HEK293T (cell line): ENCODE measurements around the gene SUPT3H.

ENCODE experiments used
- CTCF ChIA-PET: fragments of 350-600 bp; formaldehyde crosslinking; extraction: SDS; loops from one replicate; lab custom pipeline; 2021; ENCODE audit warnings: antibody characterized with exemption, inconsistent platforms; lab: Yijun Ruan, JAX
- POLR2A ChIA-PET: fragments of 350-600 bp; formaldehyde crosslinking; extraction: SDS; loops from one replicate; lab custom pipeline; 2020; ENCODE audit warnings: antibody characterized with exemption, inconsistent platforms; lab: Yijun Ruan, JAX
- DNase-seq: peaks from one replicate; pipeline ENCODE4 v3.0.0; 2012; ENCODE audit warnings: mixed read lengths; ENCODE audit errors: extremely low spot score
- ARNT ChIP-seq: fragments of 450-650 bp; IDR thresholded peaks from 2 replicates; pipeline ENCODE4 v1.6.1; 2017; ENCODE audit warnings: mild to moderate bottlenecking
- BHLHE40 ChIP-seq: fragments of 450-650 bp; IDR thresholded peaks from 2 replicates; pipeline ENCODE4 v1.6.1; 2016; ENCODE audit warnings: mild to moderate bottlenecking, moderate library complexity, borderline replicate concordance
- CTBP1 ChIP-seq: fragments of 450-650 bp; IDR thresholded peaks from 2 replicates; pipeline ENCODE4 v1.6.1; 2016; ENCODE audit warnings: borderline replicate concordance
- ELF4 ChIP-seq: fragments of 450-650 bp; IDR thresholded peaks from 2 replicates; pipeline ENCODE4 v1.6.1; 2017; ENCODE audit warnings: antibody characterized with exemption
- FOXA1 ChIP-seq: fragments of 450-650 bp; IDR thresholded peaks from 2 replicates; pipeline ENCODE4 v1.6.1; 2016; ENCODE audit warnings: mild to moderate bottlenecking
- FOXK2 ChIP-seq: fragments of 450-650 bp; IDR thresholded peaks from 2 replicates; pipeline ENCODE4 v1.6.1; 2016; ENCODE audit warnings: mild to moderate bottlenecking
- FOXM1 ChIP-seq: fragments of 450-650 bp; IDR thresholded peaks from 2 replicates; pipeline ENCODE4 v1.6.1; 2017; ENCODE audit warnings: mild to moderate bottlenecking, borderline replicate concordance
- HDGF ChIP-seq: fragments of 450-650 bp; IDR thresholded peaks from 2 replicates; pipeline ENCODE4 v1.6.1; 2017; ENCODE audit warnings: antibody characterized with exemption, borderline replicate concordance
- L3MBTL2 ChIP-seq: fragments of 450-650 bp; conservative IDR thresholded peaks from 2 replicates; pipeline ENCODE4 v1.6.1; 2016; ENCODE audit warnings: mild to moderate bottlenecking
- LEF1 ChIP-seq: fragments of 450-650 bp; IDR thresholded peaks from 2 replicates; pipeline ENCODE4 v1.6.1; 2017; ENCODE audit warnings: mild to moderate bottlenecking, borderline replicate concordance
- NFRKB ChIP-seq: fragments of 450-650 bp; IDR thresholded peaks from 2 replicates; pipeline ENCODE4 v1.6.1; 2016; ENCODE audit warnings: mild to moderate bottlenecking, moderate library complexity
- SP1 ChIP-seq: fragments of 450-650 bp; IDR thresholded peaks from 2 replicates; pipeline ENCODE4 v1.6.1; 2017
- SUZ12 ChIP-seq: fragments of 450-650 bp; IDR thresholded peaks from 2 replicates; pipeline ENCODE4 v1.6.1; 2016; ENCODE audit warnings: mild to moderate bottlenecking
- TARDBP ChIP-seq: fragments of 450-650 bp; IDR thresholded peaks from 2 replicates; pipeline ENCODE4 v1.6.1; 2016
- ZNF384 ChIP-seq: fragments of 450-650 bp; IDR thresholded peaks from 2 replicates; pipeline ENCODE4 v1.6.1; 2016
- TF ChIP-seq, protein P1 (sequence below): fragments of 450-650 bp; IDR thresholded peaks from 2 replicates; pipeline ENCODE4 v1.6.1; 2016

The SUPT3H gene

DNA sequence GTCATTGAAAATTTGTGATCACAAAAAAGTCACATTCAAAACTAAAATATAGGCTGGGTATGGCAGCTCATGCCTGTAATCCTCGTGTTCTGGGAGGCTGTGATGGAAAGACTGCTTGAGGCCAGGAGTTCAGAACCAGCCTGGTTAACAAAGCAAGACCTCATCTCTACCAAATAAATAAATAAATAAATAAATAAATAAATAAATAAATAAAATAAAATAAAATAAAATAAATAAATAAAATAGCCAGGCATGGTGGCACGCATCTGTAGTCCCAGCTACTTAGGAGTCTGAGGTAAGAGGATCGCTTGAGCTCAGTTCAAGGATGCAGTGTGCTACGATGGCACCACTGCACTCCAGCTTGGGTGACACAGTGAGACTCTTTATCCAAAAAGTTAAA is 392.7 kb downstream of the SUPT3H start:
- POLR2A ChIA-PET, result no interaction called here
- no peak for DNase-seq
- CTCF ChIA-PET, result no interaction called here
- TF ChIP-seq ZNF384 (no peak), BHLHE40 (no peak), TARDBP (no peak), LEF1 (no peak), ARNT (no peak), FOXK2 (no peak), L3MBTL2 (no peak)
- TF ChIP-seq, protein P1, sequence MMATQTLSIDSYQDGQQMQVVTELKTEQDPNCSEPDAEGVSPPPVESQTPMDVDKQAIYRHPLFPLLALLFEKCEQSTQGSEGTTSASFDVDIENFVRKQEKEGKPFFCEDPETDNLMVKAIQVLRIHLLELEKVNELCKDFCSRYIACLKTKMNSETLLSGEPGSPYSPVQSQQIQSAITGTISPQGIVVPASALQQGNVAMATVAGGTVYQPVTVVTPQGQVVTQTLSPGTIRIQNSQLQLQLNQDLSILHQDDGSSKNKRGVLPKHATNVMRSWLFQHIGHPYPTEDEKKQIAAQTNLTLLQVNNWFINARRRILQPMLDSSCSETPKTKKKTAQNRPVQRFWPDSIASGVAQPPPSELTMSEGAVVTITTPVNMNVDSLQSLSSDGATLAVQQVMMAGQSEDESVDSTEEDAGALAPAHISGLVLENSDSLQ, result no peak

DNA sequence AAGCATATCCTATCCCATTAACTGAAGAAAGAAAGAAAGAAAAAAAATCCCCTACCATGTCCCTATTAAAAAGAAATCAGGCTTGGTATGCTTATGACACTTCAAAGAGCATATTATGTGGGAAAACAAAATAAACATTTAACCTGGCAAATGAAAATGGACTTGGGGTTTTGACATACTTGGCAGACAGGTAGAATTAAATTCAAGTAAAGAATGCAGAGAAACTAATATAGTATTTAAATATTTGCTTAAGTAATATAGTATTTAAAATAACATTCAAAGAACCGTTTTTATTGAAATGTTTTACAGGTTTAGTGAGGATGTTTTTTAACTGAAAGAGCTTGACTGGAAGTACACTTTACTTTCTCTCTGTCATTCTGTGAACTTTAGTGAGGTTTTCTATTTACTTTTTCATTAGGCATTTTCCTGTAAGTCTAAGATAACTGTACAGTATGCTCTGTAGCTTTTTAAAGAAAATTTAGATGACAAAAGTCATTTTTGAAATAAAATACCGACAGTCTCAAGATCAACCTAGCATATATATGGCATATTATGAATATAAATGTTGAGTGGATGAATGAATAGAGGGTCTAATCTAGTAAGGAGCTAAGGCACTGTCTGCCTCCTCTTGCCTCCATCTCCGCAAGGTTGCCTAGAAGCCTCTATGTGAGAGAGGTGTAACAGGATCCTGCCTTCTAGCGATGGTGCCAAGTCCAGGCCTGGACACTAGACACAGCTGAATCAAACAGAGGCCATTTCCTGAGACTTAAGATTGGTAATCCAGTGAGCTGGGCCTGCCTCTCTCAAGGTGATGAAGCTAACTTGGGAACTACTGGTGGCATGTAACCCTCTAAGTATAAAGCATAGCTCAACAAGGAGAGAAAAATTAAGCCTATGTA is 394.0 kb downstream of the SUPT3H start:
- ChIA-PET CTCF (no interaction called here), POLR2A (no interaction called here)
- DNase-seq, result no peak
- TF ChIP-seq LEF1 (no peak), TARDBP (no peak), SP1 (no peak), HDGF (no peak), SUZ12 (no peak), NFRKB (no peak), CTBP1 (no peak), BHLHE40 (no peak), FOXK2 (no peak), ARNT (no peak)
- TF ChIP-seq, protein P1, result no peak

DNA sequence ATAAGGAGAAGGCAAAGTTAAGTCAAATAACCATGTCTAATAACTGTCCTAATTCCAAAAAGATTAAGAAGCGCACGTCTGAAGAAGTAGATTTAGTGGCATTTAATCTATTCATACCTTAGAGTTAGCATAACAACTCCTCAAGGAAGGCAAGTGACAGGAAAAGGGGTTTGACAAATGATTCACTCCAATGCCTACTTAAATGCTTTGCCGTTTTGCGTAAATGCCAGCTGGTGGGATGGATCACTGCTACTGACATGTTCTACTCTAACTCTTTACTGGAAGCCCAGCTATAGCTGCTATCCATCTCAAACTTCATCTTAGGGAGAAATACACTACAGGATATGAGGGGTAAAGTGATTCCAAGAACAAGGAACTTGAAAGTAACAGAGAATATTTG is 396.9 kb downstream of the SUPT3H start:
- CTCF ChIA-PET, result no interaction called here
- POLR2A ChIA-PET, result no interaction called here
- TF ChIP-seq, protein P1, result no peak
- TF ChIP-seq ZNF384 (no peak), ELF4 (no peak), BHLHE40 (no peak), ARNT (no peak), SUZ12 (no peak), TARDBP (no peak), L3MBTL2 (no peak), FOXA1 (no peak), SP1 (no peak), NFRKB (no peak), LEF1 (no peak)
- no peak for DNase-seq

DNA sequence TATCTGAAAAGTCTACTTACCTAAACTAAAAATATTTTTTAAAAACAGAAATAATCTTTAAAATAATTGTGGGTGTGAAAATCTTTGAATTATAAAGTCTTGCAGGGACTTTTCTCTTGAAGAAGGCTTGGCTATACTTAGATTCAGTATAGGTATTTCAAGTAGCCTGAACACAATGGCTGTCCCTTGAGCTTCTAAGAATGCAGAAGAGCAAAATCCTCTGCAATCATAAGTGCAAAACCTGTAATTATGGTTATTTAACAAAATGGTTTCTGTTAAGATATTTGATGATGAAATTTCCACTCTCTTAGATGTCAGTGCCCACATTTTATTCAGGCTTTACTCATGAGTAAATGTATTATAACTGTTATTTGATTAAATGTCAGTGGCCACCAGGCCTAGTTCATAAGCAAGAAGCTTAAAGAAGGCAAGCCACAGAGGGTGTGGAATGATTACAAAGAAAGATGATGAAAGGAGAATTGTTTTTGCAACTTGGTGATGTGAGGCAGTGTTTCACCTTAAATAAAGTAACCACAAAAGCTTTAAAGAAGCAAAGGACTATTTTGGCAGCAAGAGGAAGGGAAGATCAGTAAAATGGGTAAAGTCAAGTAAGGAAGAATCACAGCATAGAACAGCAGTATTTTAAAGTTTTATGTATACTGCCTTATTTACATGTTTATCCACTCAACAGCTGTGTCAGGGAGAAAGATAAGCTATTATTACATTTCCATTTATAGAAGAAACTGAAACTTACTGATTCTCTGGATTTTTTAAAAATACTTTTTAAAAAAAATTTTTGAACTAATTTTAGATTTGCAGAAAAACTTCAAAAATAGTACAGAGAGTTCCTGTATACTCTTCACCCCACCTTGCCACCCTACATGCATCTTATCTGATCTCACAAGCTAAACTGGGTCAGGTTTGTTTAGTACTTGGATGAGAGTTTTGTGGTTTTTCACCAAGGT is 400.8 kb downstream of the SUPT3H start:
- POLR2A ChIA-PET, result no interaction called here
- DNase-seq, result no peak
- CTCF ChIA-PET, result interaction anchor here (0.6 kb wide), 1 partner anchor 866 kb away, joined by 3 read pairs; no protein-coding TSS in a partner anchor
- TF ChIP-seq CTBP1 (no peak), FOXA1 (no peak), LEF1 (no peak), SP1 (no peak), ZNF384 (no peak), FOXM1 (no peak)

DNA sequence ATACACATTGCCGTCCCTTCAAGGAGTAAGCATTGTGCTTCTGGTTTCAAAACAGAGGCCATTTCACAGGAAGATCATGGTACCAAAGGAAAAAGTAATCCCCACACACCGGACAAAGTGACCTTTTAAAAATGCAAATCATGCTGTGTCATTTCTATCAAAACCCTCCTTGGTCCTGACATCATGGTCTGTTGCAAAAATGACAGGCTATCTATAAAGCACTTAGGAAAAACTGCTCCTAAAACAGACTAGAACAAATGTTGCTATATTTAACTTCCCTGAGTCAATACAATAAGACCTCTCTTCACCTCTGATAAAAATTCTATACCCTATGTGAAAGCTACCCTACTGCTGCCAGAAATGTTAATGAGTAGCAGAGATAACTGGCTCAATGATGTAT is 403.2 kb downstream of the SUPT3H start:
- TF ChIP-seq FOXK2, result no peak
- TF ChIP-seq ELF4, result no peak
- no peak for TF ChIP-seq ARNT
- no peak for TF ChIP-seq FOXA1
- no peak for TF ChIP-seq LEF1
- no peak for TF ChIP-seq CTBP1
- TF ChIP-seq TARDBP, result no peak
- no peak for TF ChIP-seq NFRKB
- no peak for TF ChIP-seq FOXM1
- TF ChIP-seq L3MBTL2, result no peak
- TF ChIP-seq SUZ12, result no peak
- no peak for TF ChIP-seq SP1
- TF ChIP-seq BHLHE40, result no peak
- TF ChIP-seq, protein P1, result no peak
- TF ChIP-seq HDGF, result no peak
- no peak for TF ChIP-seq ZNF384
- ChIA-PET POLR2A (no interaction called here), CTCF (no interaction called here)
- DNase-seq, result no peak
